GM18498 (cell line): ENCODE results near the gene ZNF526.

Experiments used
- ATAC-seq: cut with Tn5 transposase; IDR thresholded peaks from one replicate; pipeline ENCODE4 v1.9.1; 2021; ENCODE audit warnings: mild to moderate bottlenecking, moderate library complexity; ENCODE audit not compliant: unreplicated experiment

Gene ZNF526, protein sequence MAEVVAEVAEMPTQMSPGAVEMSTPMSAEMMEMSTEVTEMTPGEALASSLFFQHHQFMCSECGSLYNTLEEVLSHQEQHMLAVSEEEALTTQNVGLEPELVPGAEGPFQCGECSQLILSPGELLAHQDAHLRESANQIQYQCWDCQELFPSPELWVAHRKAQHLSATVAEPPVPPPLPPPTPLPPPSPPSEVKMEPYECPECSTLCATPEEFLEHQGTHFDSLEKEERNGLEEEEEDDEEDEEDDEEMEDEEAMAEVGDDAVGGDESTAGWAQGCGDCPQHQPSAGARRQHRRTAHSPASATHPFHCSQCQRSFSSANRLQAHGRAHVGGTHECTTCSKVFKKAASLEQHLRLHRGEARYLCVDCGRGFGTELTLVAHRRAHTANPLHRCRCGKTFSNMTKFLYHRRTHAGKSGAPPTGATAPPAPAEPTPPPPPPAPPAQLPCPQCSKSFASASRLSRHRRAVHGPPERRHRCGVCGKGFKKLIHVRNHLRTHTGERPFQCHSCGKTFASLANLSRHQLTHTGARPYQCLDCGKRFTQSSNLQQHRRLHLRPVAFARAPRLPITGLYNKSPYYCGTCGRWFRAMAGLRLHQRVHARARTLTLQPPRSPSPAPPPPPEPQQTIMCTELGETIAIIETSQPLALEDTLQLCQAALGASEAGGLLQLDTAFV

DNA sequence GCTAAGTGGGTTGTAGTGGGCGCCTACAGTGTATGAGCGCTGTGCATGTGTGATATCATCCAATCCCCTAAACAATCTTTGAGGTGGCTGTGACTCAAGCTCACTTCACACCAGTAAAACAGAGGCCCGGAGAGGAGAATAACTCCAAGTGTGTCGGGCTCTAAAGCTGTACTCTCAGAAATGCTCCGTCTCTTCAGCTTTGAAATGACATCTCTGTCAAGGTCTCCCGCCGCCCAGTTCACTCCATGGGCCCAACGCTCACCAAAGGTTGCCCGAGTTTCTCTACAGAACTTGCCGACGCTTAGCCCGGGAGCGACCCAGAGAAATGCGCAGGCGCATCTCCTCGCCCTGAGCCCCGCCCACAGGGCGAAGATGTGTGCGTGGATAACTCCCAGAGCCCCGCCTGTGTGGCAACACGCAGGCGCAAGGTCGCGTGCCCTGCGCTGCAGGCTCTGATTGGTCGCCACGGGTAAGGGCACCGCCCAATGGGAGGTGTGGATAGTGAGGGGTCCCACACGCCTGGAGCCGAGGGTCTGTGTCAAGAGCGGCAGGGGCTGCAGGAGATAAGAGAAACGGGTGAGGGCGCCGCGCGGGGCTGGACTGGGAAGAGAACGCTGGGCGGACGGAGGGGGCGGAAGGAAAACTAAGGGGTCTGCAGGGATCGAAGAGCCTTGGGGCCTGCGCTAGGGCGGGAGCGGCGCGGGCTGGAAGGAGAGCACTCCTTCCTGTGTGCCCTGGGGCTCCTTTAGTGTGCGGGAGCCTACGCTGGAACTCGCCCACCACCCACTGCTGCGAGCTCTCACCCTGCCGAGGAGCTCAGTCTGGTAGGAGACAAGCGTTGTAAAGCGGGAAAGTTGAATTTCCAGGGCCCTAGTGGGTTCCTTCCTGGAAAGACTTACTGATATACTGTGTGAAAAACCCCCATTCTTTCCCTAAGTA is at the start of gene ZNF526:
TSS of gene ZNF526 (plus strand) at position 501 of the 939 bp plus-strand sequence. CDS start 4,092 bp downstream, outside the sequence.
- ATAC-seq: peak; percentile 76

DNA sequence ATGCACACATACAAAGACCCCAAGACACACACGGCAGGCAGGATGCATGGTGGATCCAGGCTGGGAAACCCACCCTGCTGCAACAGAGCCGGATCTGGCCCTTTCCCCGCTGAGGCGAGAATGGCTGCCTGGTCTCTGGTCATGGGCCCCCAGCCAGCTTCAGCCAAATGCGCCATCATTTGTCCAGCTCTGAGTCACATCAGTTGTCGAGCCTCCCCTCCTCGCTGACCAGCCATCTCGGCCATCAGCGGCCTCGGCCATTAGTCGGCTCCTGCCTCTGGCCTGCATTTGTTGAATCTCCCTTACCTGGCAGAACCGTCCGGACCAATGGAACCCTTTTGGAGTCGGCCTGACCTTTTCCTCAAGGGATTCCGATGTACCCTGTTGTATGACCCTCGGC is 49.4 kb upstream of the ZNF526 start:
- no peak for ATAC-seq

DNA sequence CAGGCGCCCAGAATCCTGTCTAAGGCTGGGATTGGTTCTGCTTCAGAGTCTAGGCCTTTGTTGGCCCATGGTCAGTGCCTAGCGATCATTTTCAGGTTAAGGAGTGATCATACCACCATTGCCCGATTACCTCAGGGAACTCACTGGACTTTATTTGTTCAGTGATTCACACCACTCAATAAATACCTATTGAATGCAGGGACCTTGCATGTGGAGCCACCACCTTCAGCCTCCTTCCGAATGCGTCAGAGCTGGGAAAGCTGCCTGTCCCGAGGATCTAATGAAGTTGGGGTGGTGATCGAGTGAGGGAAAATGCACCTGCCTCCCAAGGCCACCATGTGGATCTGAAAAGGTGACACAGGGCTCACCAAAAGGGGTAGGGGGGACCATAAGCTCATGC is 47.9 kb upstream of the ZNF526 start:
- no peak for ATAC-seq

DNA sequence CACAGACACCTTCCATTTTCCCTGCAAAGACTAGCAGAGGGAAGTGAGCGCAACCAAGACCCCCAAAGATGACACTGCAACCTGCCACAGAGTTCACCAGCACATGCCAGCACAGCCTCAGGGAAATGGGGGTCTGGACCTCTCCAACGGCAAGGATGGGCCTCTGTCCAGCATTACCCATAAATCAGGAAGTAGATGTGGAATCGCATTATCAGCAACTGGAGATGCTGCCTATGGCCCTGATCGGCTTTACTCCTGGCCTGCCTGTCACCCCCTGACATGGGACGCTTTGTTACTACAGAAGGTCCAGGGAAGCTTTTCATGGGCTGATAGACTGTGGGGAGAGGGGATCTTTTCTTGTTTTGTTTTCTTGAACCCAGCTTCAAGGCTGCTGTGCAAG is 46.4 kb upstream of the ZNF526 start:
- no peak for ATAC-seq

DNA sequence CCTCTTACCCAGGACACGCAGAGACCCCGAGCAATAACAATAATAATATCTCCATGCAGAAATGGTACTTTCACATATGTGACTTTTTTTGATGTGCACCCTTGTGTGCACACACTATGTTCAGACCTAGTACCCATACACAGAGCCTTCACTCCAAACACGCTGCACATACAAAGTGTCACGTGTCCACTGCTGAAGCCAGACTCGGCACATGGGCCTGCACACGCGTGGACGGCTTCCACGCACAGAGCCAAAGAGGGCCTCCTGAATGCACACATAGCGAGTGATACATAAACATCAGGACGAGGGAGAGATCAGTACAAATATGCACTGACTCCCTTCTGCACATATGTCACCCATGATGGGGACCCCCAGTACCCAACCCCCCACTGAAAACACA is 45.9 kb upstream of the ZNF526 start:
- no peak for ATAC-seq

DNA sequence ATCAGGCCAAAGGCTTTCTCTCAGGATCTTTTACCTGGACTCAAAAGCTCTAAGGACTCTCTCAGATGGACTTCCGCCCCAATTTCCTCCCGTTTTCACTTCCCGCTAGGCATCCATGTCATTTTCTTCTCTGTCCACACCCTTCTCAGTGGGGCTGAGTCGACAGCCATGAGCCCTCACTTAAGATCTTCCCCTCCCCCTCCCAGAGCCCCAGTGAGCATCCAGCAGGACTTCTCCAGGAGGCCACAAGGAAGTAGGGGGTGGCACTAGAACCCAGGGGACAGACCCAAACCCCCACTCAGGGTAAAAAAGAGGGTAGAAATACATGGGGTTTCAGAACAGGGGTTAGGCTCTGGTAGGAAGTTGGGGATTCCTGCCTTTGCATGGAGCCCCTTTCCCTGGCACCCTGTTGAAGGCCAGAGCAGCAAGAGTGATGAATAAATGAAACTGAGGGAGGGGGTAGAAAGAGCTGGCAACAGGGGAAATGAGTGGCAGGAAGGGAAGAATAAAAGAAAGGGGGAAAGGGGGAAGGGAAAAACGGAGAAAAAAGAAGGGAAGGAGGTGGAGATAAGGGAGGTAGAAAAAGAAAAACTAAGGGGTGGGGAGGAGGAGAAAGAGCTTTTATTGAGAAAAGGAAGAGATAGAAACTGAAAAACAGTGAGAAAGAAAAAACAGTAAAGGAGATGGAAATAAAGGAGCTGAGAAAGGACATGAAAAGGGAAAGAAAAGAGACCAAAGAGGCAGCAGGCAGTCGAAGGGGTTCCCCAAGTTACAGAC is 45.0 kb upstream of the ZNF526 start:
- ATAC-seq: no peak

DNA sequence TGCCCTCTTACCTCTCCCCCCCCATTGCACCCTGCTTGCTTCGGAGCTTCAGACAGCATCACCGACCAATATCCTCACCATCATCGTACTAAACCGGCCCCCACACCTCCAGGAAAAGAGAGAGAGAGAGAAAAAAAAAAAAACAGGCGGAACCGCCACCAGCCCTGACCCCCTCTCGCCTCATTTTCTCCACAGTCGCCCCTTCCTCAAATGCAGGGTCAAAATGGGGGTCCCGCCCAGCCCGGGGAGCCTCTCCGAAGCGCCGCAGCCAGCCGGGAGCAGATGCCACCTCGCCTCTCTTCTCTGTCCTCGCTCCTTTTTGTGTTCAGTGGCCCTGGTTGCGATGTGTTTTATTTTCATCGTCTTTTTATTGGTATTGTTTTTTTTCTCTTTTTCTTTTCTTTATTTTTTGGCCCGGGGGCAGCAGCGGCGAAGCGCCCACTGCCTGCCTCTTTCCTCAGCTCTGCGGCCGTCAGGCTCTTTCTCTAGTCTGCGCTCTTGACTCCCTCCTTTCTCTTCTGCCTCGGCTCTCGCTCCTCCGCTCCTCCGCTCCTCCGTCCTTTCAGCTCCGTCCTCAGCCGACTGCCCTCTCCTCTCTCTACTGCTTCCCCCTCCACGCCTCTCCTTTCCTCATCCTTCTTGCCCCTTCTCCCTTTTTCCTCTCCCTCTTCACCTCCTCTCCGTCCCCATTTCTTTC is 44.0 kb upstream of the ZNF526 start:
- no peak for ATAC-seq

DNA sequence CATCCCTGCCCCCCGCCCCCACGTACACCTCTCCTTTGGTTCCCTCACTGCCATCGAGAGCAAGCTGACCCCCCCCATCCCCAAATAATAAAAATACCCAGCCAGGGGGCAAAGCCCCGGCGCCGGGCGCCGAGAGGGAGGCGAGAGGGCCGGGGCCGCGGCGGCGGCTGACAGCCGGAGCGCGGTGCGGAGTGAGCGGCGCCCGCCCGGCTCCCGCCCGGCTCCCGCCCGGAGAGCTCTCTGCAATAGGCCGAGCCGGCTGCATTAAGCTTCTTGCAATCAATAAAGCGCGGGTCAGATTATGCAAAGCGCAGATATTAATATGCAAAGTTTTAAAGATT is 43.5 kb upstream of the ZNF526 start:
- peak; percentile 21 for ATAC-seq

DNA sequence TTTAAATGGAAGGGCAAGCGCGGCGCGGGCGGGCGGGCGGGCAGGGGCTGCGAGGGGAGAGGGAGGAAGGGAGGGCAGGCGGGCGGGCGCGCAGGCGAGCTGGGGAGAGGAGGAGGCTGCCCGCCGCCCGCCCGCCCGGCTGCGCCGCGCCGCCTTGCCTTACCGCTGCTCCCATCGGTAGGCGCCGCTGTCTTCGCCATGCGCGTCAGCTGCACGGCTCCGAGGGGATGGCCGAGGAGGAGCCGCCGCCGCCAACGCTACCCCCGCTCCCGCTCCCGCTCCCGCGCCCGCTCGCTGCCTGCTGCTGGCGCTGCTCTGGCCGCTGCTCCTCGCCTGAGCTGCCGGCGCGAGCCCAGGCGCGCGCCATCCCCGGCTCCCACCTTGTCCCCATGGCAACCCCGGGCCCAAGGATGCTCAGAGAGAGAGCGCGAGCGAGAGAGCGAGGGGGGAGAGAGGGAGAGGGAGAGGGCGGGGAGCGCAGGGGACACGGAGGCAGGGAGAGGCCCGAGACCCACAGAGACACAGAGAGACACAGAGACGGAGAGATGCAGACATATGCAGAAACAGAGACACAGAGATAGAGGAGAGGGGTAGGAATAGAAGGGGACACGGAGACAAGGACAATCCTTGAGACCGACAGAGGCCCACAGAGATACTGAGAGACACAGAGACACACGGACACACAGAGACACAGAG is 43.0 kb upstream of the ZNF526 start:
- peak; percentile 63 for ATAC-seq

DNA sequence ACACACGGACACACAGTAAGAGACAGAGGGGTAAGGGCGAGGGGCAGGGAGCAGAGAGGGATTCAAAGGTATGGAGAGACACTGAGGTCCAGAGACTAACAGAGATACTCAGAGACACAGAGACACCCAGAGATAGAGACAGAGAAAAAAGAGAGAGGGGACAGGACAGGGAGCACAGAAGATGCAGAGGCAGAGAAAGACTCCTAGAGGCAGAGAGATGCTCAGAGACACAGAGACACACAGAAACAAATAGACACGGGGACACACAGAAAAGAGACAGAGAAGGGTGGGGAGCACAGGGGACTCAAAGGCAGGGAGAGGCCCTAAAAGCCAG is 42.5 kb upstream of the ZNF526 start:
- ATAC-seq: no peak

DNA sequence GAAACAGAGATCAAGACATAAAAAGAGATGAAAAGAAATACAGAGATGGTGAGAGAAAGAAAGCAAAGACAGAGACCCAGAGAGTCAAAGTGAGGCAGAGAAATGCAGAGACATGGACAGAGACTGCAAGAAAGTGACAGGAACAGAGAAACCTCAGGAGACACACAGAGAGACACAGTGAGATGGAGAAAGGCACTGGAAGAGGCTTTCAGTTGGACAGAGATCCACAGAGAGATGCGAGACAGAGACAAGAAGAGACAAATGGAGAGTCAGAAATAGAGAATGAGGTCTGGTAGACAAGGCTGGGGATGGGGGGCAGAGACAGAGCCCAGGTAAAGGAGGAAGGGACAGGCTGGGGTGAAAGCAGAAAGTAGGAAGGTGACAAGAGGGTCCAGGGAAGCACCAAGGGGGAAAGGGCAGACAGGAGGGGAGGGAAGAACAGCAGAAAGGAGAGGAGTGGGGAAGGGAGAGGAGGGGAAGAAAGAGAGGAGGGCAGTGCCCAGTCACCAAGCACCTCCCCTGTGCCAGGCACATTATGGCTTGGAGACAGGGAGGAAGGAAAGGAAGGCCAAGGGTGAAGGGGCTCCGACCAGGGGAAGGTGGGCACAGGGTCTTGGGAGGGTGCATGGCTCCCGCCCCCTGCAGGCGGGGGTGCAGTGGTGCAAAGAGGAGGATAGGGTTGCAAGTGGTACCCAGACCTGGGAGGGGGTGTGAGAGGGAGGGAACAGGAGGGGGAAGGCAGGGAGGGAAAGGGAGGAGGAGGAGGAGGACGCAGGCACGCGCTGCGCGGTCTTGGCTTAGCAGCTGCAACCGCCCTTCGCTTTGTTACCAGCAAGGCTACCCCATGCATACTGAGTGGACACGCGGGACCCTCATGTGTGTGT is 41.1 kb upstream of the ZNF526 start:
- no peak for ATAC-seq

DNA sequence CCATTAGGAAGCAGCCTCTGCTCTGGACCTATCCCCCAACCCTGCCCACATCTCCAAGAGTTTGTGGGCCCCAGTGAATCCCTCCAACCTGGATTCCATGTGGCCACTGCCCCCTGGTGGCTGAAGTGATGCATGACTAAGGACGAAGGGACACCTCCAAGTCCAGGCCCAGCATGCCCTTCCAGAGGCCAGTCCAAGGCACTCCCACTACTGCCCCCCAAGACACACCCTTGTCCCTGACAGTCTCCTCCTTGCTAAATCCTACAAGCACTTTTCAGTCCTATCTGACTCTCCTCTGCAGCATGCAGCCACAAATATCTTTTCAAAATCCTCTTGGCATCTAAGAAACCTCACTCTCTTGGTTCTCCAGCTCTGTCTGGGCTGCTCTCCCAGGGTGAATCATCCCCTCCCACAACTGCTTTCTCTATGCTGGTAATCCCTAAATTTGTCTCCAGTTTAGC is 35.7 kb upstream of the ZNF526 start:
- no peak for ATAC-seq

DNA sequence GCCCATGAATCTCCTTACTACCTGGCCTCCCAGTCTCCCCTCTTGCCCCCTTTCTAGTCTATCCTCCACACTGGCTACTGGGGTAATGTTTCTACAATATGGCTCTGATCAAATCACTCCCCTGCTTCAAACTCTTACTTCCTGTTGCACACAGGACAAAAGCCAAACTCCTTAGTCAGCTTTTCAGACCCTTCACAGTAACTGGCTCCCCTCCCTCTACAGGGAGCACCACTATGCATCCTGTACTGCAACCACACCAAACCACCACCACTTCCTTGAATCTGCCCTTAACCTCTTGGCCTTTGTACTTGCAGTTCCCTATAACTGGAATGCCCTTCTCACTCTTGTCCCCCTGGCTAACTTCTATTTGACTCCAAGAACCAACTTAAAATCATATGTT is 34.8 kb upstream of the ZNF526 start:
- ATAC-seq: no peak

DNA sequence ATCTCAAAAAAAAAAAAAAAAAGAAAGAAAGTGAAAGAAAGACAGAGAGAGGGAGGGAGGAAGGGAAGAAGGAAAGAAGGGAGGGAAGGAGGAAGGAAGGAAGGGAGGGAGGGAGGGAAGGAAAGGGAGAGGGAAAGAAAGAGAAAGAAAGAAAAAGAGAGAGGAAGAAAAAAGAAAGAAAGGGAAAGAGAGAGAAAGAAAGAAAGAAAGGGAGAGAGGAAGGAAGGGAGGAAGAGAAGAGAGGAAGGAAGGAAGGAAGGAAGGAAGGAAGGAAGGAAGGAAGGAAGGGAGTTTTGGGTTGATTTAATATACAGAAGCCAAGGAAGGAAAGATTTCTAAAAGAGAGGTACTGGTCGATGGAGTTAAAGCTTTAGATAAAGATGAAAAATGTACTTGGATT is 31.4 kb upstream of the ZNF526 start:
- ATAC-seq: no peak

DNA sequence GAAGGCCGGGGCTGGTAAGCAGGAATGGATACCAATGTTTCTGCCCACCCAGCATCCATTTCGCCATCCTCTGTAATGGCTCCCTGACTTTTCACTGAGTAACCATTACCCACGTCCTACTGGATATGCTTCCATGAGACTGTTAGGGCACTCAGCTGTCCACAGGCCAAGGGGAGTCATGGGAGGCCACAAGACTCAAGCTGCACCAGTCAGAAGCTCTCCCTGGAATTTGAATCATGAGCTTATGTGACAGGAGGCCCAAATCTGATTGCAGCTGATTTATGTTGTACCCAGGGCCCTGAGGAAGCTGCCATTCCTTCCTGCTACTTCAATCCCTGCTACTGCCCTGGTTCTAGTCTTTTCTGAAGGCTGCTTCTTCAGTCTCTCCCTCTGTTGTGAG is 31.0 kb upstream of the ZNF526 start:
- no peak for ATAC-seq

DNA sequence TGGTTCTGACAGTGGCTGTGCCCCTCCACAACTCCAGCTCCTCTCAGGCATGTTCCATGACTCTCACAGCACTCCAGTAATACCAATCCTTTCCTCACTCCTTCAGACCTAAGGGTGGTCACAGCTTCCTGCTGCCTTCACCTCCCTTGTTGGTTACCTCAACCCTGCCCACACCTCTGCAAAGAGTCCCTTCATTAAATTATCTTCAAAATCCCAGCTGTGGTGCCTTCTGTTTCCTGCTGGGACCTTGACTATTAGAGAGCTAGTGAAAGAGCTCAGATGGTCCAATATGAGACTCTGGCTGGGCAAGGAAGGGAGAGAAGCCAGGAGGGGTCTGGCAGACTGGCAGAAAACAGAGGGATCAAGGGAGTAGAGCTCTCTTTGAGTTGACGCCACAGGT is 28.8 kb upstream of the ZNF526 start:
- no peak for ATAC-seq

DNA sequence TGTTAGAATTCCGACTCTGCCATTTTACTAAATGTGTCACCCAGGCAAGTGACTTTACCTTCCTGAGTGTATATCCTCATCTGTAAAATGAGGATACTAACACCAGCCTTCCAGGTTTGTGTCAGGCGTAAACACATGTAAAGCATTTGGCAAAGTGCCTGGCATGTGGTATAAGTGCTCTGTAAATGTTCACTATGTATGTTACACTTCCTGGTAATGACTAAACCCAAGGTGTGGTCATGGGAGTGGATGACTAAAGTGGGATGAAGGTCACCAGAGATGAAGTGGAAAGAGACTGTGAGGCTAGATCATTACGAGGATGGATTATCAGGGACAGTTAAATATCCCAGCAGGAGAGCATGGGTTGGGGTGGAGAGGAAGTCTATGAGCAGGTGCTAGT is 28.3 kb upstream of the ZNF526 start:
- ATAC-seq: no peak

DNA sequence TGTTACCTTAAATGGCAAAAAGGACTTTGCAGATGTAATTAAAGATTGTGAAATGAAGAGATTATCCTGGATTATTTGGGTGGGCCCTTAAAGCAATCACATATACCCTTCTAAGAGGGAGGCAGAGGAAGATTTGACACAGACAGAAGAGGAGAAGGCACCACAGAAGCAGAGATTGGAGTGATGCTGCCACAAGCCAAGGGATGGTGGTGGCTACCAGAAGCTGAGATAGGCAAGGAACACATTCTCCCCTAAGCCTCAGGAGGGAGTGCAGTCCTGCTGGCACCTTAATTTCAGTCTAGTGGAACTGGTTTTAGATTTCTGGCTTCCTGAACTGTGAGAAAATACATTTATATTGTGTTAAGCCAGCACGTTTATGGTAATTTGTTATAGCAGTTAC is 26.8 kb upstream of the ZNF526 start:
- ATAC-seq: no peak

DNA sequence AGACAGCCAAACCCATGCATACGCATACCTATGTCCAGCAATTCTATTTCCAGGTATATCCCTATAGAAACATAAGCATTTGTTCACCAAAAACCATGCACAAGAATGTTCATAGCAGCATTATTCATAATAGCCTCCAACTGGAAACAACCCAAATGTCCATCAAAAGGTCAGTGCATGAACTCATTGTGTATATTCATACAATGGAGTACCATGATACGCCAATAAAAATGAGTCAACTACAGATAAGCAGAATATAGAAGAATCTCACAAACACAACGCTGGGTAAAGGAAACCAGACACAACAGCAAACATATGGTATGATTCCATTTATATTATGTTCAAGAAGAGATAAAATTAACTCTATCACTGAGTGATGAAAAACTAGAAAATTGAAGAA is 26.4 kb upstream of the ZNF526 start:
- ATAC-seq: no peak
